COLO829 (cell line): ENCODE measurements around the gene KDM2B.

Experiments
- DNase-seq: peaks from one replicate; pipeline ENCODE4 v3.0.0; 2012; ENCODE audit warnings: low spot score

The KDM2B gene

DNA sequence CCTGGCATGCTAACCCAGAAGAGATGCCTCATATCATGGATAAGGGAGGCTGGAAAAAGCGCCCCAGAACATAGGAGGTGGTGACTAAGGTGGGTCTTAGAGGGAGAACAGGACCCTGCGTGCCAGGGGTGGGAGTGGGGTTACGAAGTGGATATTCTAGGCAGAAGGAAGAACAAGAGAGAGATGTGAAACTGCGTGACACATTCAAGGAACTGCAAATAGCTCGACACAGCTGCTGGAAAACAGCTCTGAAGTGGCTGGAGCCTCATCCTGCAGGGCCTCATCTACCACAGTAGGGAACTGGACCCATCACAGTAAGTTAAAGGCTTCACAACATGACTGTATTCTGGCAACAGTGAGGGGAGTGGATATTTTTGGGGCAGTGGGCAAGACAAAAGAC, 119.8 kb downstream of the KDM2B start:
- no peak for DNase-seq

DNA sequence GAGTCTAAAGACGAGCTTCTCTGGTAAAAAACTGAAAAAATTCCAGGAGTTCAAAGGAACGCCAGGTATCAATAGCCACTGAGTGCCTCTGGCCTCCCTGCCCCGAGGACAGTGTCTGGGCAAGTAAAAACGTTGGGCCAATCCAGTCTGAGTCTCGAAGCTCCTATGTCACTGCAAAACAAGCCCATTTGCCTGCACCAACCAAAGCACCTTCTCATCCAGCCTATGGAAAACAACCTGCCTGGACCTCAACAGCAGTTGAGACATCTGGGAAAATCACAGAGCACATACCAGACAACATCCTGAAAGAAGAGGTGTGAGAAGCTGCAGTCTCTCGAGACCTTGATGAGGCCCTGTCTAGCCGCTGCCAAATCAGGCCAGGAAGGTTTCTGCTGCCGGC, 124.3 kb downstream of the KDM2B start:
- DNase-seq, result no peak

DNA sequence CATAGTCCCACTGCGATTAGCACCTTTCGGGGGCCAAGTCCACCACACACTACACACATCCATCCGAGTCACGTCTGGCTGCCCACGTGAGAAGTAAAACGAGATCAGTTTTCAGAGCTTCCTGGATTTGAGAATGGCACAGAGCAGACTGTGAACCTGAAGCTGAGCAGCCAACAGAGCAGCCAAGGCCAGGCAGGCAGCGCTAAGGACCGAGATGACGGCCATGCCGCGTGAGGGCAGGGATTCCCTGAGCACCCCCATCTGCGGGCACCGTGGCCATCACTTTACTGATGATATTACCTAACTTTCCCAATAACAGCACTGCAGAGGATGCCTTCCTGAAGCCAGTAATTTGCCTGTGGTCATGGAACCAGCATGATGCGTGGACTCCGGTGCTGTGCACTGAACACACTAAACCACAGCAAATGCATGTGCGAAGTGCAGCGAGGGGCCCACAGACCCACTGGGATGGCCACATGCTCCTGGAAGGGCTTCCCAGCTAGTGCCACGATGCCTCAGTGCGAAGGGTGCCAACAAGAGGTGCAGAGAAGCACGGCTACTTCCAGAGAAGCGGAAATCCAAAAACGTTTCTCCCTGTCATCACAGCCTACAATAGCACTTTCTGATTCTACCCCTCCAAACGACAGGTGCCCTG, 124.9 kb downstream of the KDM2B start:
- DNase-seq, result no peak

GRCh38 chr12:121454921-121455320, 125.9 kb downstream of the KDM2B start:
- DNase-seq, result no peak

GRCh38 chr12:121453629-121454028, 127.2 kb downstream of the KDM2B start:
- DNase-seq, result no peak

DNA sequence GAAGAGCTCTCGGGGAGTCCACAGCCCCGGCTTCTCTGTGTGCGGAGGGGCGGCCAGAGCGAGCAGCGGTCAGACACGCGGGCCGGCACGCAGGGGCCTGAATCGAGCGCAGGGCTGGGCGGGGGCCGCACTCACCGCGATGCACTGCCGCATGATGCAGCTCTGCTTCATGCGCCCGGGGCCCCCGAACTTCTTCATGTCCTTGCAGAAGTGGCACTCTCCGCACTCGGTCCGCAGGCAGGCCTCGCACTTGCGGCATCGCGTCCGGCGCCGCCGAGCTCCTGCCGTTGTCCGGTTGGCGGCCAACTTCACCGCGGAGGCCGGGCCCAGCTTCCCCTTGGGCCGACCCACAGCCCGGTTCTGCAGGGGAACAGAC, 127.8 kb downstream of the KDM2B start:
- no peak for DNase-seq

DNA sequence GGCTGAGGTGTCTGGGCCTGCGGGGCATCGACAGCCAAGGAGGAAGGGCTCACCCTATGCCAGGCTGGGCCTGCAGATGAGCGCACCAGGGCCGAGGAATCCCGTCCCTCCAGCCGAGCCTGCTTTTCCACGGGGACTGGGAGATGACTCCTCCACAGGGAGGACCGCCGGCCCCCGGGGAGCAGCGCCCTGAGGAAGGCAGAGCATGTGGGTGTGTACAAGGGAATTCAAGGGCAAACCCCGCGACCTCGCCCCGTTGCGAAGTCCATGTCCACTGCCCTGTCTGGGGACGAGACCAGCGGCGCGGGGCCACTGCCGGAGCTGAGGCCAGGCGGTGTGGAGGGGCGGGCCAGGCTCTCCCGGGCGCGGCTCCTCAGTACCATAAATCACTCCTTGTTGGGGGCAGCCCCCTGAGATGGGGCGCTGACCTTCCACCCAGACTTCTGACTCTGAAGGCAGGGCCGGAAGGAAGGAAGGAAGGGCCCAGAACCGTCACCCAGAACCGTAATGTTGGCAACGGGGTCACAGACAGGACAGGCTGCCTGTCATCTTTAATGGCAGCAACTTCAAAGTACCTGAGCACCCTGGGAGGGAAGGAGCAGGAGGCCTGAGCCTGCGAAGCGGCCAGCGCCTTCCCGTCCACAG, 128.4 kb downstream of the KDM2B start:
- DNase-seq, result no peak

DNA sequence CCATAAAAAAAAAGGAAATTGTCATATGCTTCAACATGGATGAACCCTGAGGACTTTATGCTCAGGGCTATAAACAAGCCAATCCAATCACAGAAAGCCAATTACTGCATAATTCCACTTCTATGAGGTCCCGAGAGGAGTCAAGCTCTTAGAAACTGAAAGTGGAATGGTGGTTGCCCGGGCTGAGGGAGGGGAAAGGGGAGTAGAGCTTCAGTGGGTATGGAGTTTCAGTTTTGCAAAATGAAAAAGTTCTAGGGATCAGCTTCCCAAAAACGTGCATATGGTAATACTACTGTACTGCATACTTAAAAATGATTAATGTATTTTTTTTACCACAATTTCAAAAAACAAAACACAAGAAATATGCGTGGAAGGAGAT, 128.9 kb downstream of the KDM2B start:
- no peak for DNase-seq

DNA sequence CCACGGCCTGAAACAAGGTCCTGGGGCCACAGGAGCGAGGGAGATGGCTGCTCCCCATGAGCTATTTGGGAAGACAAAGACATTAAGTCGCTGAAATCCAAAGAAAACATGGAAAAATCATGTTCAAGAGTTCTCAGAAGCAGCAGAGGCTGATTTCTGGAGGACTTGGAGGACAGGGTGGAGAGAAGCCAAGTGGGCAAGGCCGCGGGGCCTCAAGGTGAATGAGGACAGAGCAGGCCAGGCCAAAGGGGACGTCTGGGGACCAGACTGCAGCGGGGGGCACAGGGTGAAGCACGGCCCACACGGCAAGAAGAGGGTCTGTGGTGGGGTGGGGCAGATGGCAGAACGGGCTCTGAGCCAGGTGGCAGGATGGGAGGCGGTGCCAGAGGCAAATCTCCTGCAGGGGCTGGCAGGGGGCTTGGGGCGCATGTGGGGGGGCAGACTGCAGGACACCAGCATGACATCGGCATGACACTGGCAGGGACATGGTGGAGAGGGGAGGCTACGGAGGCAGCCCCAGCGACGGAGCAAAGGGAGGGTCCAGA, 132.0 kb downstream of the KDM2B start:
- DNase-seq, result no peak

DNA sequence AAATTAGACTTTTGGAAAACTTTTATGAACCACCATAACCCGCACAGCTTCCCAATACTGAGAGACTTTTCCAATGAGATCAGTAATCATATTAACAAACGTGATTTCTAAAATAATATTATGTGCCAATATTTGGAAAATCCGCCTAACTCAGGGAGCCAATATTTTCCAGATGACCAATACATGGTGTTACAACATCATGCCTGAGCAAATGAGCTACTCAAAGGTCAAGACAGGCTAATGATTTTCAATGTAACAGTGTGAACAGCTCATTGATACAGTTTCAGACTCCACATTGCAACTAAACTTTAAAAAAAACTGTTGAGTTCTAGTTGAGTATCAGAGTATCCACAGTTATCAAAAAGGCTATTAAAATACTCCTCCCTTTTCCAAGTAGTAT, 134.1 kb downstream of the KDM2B start:
- DNase-seq, result no peak

- DNase-seq, result no peak
These were observed 136.0 kb downstream of the KDM2B start for GRCh38 chr12:121444842-121445202.

DNA sequence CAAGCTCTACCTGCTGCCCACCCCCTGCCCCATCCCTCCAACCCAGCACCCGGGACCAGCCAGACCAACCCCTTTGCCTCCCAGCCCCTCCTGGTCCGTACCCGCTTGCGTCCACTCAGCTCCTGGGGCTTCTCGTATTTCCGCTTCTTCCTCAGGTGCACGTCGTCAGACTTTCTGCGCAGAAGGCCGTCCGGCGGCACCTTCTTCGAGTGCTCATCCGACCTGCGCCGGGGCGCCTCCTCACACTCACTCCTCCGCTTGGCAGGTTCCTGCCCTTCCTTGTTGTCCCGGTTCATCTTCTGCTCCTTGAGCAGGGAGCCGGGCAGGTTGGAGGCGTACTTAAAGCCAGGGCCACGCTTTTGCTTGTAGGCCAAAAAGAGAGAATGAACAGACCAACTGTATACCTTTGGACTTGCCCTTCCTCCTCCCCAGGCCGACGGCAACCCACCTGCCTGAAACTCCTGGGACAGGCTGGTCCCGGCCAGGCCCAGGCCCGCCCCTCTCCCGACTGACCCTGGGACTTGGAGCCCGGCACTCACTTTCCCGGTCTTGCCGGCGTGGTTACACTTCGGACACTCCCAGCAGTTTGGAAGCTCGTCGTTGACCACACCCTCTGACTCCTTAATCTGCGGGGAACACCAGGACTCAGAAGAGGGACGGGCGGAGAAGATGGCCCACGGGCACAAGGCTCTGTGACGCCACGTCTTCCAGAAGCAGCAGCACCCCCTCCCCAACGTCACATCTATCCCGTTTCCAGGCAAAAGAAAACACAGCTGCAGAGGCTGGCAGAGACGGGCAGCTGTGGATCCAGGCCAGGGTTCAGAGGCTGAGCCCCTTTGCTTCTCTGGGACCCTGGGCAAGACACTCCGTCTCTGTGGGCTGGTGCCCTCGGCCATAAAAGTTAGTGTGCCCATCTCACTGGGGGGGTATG, 136.6 kb downstream of the KDM2B start:
- no peak for DNase-seq

DNA sequence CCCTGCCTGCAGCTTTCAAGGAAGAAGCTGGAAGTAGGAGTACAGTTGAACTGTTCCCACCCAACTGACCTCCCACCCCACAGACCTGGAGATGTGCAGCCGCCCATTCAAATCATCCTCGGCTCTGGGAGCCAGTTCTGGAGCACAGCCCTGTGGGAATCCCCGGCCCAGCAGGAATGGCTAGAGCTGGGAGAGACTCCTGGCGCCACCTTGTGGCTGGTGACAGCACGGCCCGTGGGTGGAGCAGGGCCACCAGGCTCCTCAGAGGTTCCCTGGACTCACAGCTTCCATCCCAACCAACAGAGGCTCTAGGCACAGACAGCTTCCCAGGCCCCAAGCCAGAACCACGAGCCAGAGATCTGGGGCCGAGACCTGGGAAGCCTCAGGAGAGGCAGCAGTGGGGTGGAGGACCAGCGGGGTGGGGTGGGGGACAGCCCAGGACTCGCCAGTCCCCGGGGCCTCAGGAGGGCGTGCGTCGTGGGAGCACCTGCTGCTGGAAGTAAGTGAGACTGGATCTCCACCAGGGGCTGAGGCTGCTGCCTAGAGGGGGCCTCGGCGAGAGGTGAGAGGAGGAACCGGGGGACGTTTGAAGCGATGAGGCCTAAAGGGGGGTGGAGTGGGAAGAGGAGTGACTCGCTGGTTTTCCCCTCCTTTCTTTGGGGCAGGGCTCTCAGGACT, 137.5 kb downstream of the KDM2B start:
- DNase-seq, result peak; percentile 89

DNA sequence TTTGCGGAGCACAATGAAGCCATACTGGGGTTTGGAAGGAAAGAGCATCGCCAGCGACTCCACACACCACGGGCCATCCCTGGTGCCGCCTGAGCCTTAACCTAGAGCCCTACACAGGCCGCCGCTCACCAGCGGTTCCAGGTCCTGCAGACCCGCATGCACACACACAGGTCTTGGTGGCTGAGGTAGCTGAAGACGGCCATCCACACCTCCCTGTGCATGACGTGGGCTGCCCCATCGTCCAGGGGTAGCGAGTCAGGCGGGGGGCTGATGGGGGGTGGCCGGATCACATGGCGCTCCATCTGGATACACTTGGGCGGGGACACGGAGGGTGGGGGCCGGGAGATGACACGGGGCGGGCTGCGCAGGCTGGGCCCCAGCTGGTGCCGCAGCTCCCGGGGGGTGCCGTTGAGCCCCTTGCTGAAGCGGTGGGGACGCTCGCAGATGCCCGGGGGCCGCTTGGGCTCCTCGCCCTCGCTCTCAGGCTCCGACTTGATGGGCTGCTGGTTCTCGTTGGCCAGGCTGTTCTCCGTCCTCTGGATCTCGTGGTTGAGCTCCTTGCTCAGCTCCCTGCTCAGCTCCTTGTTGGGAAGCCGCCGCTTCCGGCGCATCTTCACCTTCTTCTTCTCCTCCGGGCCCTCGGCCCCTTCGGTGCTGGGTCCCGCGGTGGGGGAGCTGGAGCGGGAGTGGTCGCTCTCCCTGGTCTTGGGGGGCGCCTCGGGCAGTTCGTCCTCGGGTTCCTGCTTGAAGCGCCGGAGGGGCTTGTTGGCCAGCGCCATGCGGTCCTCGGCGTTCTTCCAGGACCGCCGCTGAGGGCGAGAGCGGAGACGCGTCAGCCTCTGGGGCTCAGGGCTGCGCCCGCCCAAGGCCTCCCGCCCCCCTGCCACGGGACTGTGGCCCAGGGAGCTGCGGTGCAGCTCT, 138.5 kb downstream of the KDM2B start:
- DNase-seq, result no peak

- DNase-seq, result no peak
These were observed 139.3 kb downstream of the KDM2B start for GRCh38 chr12:121441555-121441954.

GRCh38 chr12:121440768-121441167, 140.1 kb downstream of the KDM2B start:
- no peak for DNase-seq

- DNase-seq, result no peak
These were observed 141.1 kb downstream of the KDM2B start for GRCh38 chr12:121439715-121440114.

DNA sequence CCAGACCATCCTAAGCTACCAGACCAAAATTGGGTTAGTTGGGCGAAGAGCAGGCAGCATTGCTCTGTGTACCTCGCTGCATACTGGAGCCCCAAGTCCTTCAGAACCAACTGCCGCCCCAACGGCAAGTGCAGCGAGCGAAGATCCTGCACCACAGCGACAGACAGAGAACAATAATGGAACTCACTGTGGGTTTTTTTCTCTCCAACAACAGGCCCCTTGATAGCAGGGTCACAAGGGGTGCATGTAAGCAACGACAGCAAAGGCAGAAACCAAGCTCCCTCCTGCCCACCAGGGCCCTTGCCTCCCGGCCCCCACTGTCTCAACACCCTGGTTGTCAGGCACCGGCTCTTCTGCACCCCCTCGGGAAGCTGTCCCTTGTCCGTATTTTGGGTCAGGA, 141.9 kb downstream of the KDM2B start:
- DNase-seq, result no peak

- DNase-seq, result no peak
These were observed 144.1 kb downstream of the KDM2B start for GRCh38 chr12:121436706-121437105.

DNA sequence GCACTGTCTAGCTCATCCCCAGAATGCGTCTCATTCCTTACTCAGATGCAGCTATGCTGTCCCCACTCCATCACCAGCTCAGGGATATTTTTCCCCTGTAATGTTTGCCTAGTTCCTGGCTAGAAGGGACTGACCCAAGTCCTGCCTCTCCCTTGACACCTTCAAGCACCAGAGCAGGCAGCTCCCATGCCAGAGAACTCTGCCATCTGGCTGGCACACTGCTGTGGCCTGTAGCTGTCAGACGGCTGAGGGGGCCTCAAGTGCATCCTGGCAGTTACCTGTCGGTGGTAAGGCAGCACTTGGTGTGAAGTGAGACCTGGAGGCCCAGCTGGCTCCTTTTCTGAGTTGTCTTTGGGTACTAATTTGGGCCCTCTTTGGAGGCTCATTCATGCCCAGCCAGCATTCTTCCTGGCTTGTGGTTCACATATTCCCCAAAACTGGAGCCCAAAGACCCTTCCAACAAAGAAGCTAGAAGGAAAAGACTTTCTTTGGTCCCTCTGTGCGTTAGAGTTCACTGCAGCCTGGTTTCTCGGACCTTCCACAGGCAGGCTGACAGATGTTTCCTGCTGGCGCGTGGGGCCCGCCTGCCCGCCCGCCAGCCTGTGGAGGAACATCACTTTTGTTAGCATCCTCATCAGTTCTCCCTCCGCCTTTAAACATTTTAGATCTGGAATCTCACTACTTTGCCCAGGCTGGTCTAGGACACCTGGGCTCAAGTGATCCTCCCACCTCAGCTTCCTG, 147.9 kb downstream of the KDM2B start:
- DNase-seq, result no peak
